Measurements from ENCODE around the gene MESP1.
"Not testable (repeated sequence)": the region's sequence is repeated elsewhere in the genome, so short reads cannot be mapped to it uniquely, and the experiment has no call there.

Gene MESP1

GRCh38 chr15:89750560-89751542 lies at the start of gene MESP1:
Gene MESP1 (minus strand): TSS chr15:89751249. CDS start chr15:89751231, 18 bp downstream.
- peaks cover 7% of the 10 kb centered on the region for H3K4me1 Mint-ChIP-seq (ENCODE audit: low read depth)
- H3K36me3 Mint-ChIP-seq (ENCODE audit: low read depth), result no peaks in the 10 kb centered on the region
- H3K9me3 Mint-ChIP-seq, result no peaks in the 10 kb centered on the region
- peak within 1 kb of the TSS; percentile 31 for H3K27ac Mint-ChIP-seq
- H3K27me3 Mint-ChIP-seq, result peaks cover 12% of the 10 kb centered on the region
- peak within 1 kb of the TSS; percentile 81 for H3K4me3 Mint-ChIP-seq

GRCh38 chr15:89799918-89800498 lies 49.0 kb upstream of the MESP1 start:
- H3K27ac Mint-ChIP-seq, result no peak overlapping the region
- peaks cover 3% of the 10 kb centered on the region for H3K9me3 Mint-ChIP-seq
- no peaks in the 10 kb centered on the region for H3K27me3 Mint-ChIP-seq
- H3K4me3 Mint-ChIP-seq, result no peak overlapping the region
- no peaks in the 10 kb centered on the region for H3K36me3 Mint-ChIP-seq (ENCODE audit: low read depth)
- no peaks in the 10 kb centered on the region for H3K4me1 Mint-ChIP-seq (ENCODE audit: low read depth)

- H3K27me3 Mint-ChIP-seq, result no peaks in the 10 kb centered on the region
- no peak overlapping the region for H3K27ac Mint-ChIP-seq
Observed at GRCh38 chr15:89799011-89799911, 48.2 kb upstream of the MESP1 start.

GRCh38 chr15:89797678-89798201 lies 46.7 kb upstream of the MESP1 start:
- Mint-ChIP-seq H3K36me3 (ENCODE audit: low read depth) (no peaks in the 10 kb centered on the region), H3K27ac (no peak overlapping the region), H3K4me1 (ENCODE audit: low read depth) (no peaks in the 10 kb centered on the region), H3K4me3 (no peak overlapping the region), H3K27me3 (no peaks in the 10 kb centered on the region), H3K9me3 (peaks cover 3% of the 10 kb centered on the region)

More at GRCh38 chr15:89799011-89799911, 48.2 kb upstream of the MESP1 start:
- Mint-ChIP-seq H3K4me3 (no peak overlapping the region), H3K4me1 (ENCODE audit: low read depth) (no peaks in the 10 kb centered on the region), H3K9me3 (peaks cover 3% of the 10 kb centered on the region), H3K36me3 (ENCODE audit: low read depth) (no peaks in the 10 kb centered on the region)

GRCh38 chr15:89795996-89796395 lies 44.9 kb upstream of the MESP1 start:
- Mint-ChIP-seq H3K4me3 (no peak overlapping the region), H3K9me3 (peaks cover 3% of the 10 kb centered on the region), H3K27me3 (no peaks in the 10 kb centered on the region)

GRCh38 chr15:89794627-89795241 lies 43.7 kb upstream of the MESP1 start:
- no peaks in the 10 kb centered on the region for H3K27me3 Mint-ChIP-seq
- H3K9me3 Mint-ChIP-seq, result peaks cover 3% of the 10 kb centered on the region
- no peaks in the 10 kb centered on the region for H3K4me1 Mint-ChIP-seq (ENCODE audit: low read depth)
- H3K27ac Mint-ChIP-seq, result no peak overlapping the region
- H3K36me3 Mint-ChIP-seq (ENCODE audit: low read depth), result no peaks in the 10 kb centered on the region
- H3K4me3 Mint-ChIP-seq, result no peak overlapping the region

More at GRCh38 chr15:89795996-89796395, 44.9 kb upstream of the MESP1 start:
- Mint-ChIP-seq H3K27ac (no peak overlapping the region), H3K36me3 (ENCODE audit: low read depth) (no peaks in the 10 kb centered on the region), H3K4me1 (ENCODE audit: low read depth) (no peaks in the 10 kb centered on the region)

- H3K4me3 Mint-ChIP-seq, result no peak overlapping the region
Observed at GRCh38 chr15:89792106-89792805, 41.2 kb upstream of the MESP1 start.

GRCh38 chr15:89790661-89791060 lies 39.6 kb upstream of the MESP1 start:
- H3K36me3 Mint-ChIP-seq (ENCODE audit: low read depth), result no peaks in the 10 kb centered on the region
- no peak overlapping the region for H3K27ac Mint-ChIP-seq

More at GRCh38 chr15:89792106-89792805, 41.2 kb upstream of the MESP1 start:
- H3K27ac Mint-ChIP-seq, result no peak overlapping the region
- peaks cover 10% of the 10 kb centered on the region for H3K9me3 Mint-ChIP-seq
- no peaks in the 10 kb centered on the region for H3K4me1 Mint-ChIP-seq (ENCODE audit: low read depth)
- H3K27me3 Mint-ChIP-seq, result peaks cover 6% of the 10 kb centered on the region
- no peaks in the 10 kb centered on the region for H3K36me3 Mint-ChIP-seq (ENCODE audit: low read depth)

GRCh38 chr15:89790206-89790605 lies 39.2 kb upstream of the MESP1 start:
- Mint-ChIP-seq H3K4me3 (no peak overlapping the region), H3K9me3 (peaks cover 7% of the 10 kb centered on the region), H3K27me3 (peaks cover 6% of the 10 kb centered on the region), H3K4me1 (ENCODE audit: low read depth) (no peaks in the 10 kb centered on the region), H3K36me3 (ENCODE audit: low read depth) (no peaks in the 10 kb centered on the region), H3K27ac (no peak overlapping the region)

More at GRCh38 chr15:89790661-89791060, 39.6 kb upstream of the MESP1 start:
- Mint-ChIP-seq H3K27me3 (peaks cover 6% of the 10 kb centered on the region), H3K9me3 (peaks cover 9% of the 10 kb centered on the region), H3K4me1 (ENCODE audit: low read depth) (no peaks in the 10 kb centered on the region), H3K4me3 (no peak overlapping the region)

GRCh38 chr15:89788585-89788984 lies 37.5 kb upstream of the MESP1 start:
- H3K4me3 Mint-ChIP-seq; H3K36me3 Mint-ChIP-seq (ENCODE audit: low read depth); H3K9me3 Mint-ChIP-seq: not testable (repeated sequence)

GRCh38 chr15:89787944-89788343 lies 36.9 kb upstream of the MESP1 start:
- H3K9me3 Mint-ChIP-seq, result peaks cover 7% of the 10 kb centered on the region
- H3K36me3 Mint-ChIP-seq (ENCODE audit: low read depth), result no peaks in the 10 kb centered on the region
- H3K27ac Mint-ChIP-seq, result no peak overlapping the region
- H3K4me1 Mint-ChIP-seq (ENCODE audit: low read depth), result no peaks in the 10 kb centered on the region
- H3K4me3 Mint-ChIP-seq, result no peak overlapping the region
- peaks cover 6% of the 10 kb centered on the region for H3K27me3 Mint-ChIP-seq

More at GRCh38 chr15:89788585-89788984, 37.5 kb upstream of the MESP1 start:
- not testable (repeated sequence) for H3K27ac Mint-ChIP-seq; H3K4me1 Mint-ChIP-seq (ENCODE audit: low read depth); H3K27me3 Mint-ChIP-seq

GRCh38 chr15:89785774-89786140 lies 34.7 kb upstream of the MESP1 start:
- Mint-ChIP-seq H3K27me3 (peaks cover 8% of the 10 kb centered on the region), H3K4me1 (ENCODE audit: low read depth) (peaks cover 13% of the 10 kb centered on the region), H3K4me3 (no peak overlapping the region)

GRCh38 chr15:89785064-89785773 lies 34.2 kb upstream of the MESP1 start:
- H3K4me3 Mint-ChIP-seq, result no peak overlapping the region
- H3K9me3 Mint-ChIP-seq, result peaks cover 7% of the 10 kb centered on the region
- H3K4me1 Mint-ChIP-seq (ENCODE audit: low read depth), result peaks cover 17% of the 10 kb centered on the region

More at GRCh38 chr15:89785774-89786140, 34.7 kb upstream of the MESP1 start:
- Mint-ChIP-seq H3K36me3 (ENCODE audit: low read depth) (no peaks in the 10 kb centered on the region), H3K27ac (no peak overlapping the region), H3K9me3 (peaks cover 7% of the 10 kb centered on the region)

More at GRCh38 chr15:89785064-89785773, 34.2 kb upstream of the MESP1 start:
- no peaks in the 10 kb centered on the region for H3K36me3 Mint-ChIP-seq (ENCODE audit: low read depth)
- H3K27me3 Mint-ChIP-seq, result peaks cover 14% of the 10 kb centered on the region
- H3K27ac Mint-ChIP-seq, result no peak overlapping the region
